Left lung (tissue), 10 donors: ENCODE results near the gene ATAD2B. TPM values are rescaled to one million over a fixed set of nuclear protein-coding genes. Genes with fewer than 3 reads are reported as not detected.

Source experiments
- ATAC-seq: fragments of 200-7000 bp; cut with Tn5 transposase; one replicate; pipeline ENCODE4 v1.9.1; 2020; ENCODE audit warnings: moderate library complexity
- DNase-seq, 4 donors: peaks; one replicate each; pipeline ENCODE4 v3.0.0-alpha.2; 2013 to 2020
- H3K27ac ChIP-seq, 2 donors: fragments of 200-600 bp; sonication (generic) in 1 of 2; one replicate each; pipeline versions ENCODE4 v1.5.0 to v1.8.0; 2020 to 2021
- H3K27me3 ChIP-seq, 2 donors: fragments of 200-600 bp; sonication (generic) in 1 of 2; one replicate each; pipeline versions ENCODE4 v1.5.0 to v1.8.0; 2020 to 2021
- H3K36me3 ChIP-seq, 2 donors: fragments of 200-600 bp; sonication (generic) in 1 of 2; one replicate each; pipeline versions ENCODE4 v1.5.0 to v1.8.0; 2020 to 2021
- H3K4me1 ChIP-seq, 2 donors: fragments of 200-600 bp; one replicate each; pipeline ENCODE4 v1.8.0; 2021
- H3K4me3 ChIP-seq, 2 donors: fragments of 200-600 bp; sonication (generic) in 1 of 2; one replicate each; pipeline versions ENCODE4 v1.5.0 to v1.8.0; 2020 to 2021; ENCODE audit warnings: mild to moderate bottlenecking in 1 of 2
- H3K9me3 ChIP-seq, 2 donors: fragments of 200-600 bp; sonication (generic) in 1 of 2; one replicate each; pipeline versions ENCODE4 v1.5.0 to v1.8.0; 2020 to 2021
- intact Hi-C, 2 donors: fragments of 100-400 bp; cut with DNase I; formaldehyde crosslinking; loops; one replicate each; pipeline versions ENCODE4 v1.11.2 to v1.14.2; 2022
- polyA plus RNA-seq, 6 donors: library from polyadenylated mRNA; unstranded; fragments of 120-200 nt; gene quantifications; one replicate each; pipeline ENCODE4 v1.2.1, GENCODE V29; 2013; ENCODE audit not compliant: insufficient read length in 6 of 6
- total RNA-seq, 2 donors: library from RNA; stranded (reverse); fragmentation: NEBNext Ultra II Directional; extraction: Animal tissue kit (Norgen Biotek cat#: 25700); gene quantifications; one replicate each; pipeline ENCODE4 v1.2.1, GENCODE V29; 2021
- TF ChIP-seq, protein P1 (sequence below), 2 donors: fragments of 200-600 bp; sonication (generic) in 1 of 2; IDR thresholded peaks; one replicate each; pipeline versions ENCODE4 v1.5.0 to v1.8.0; 2021; ENCODE audit warnings: antibody characterized with exemption in 2 of 2
- donor health status: DM: no; HTN: yes; CAD: no.
- donor health status: DM: no; HTN: no; CAD: no.

ATAD2B gene
- total and polyA plus RNA-seq, 8 donors, result 20.1 to 27.4 (median 24.6) TPM

DNA sequence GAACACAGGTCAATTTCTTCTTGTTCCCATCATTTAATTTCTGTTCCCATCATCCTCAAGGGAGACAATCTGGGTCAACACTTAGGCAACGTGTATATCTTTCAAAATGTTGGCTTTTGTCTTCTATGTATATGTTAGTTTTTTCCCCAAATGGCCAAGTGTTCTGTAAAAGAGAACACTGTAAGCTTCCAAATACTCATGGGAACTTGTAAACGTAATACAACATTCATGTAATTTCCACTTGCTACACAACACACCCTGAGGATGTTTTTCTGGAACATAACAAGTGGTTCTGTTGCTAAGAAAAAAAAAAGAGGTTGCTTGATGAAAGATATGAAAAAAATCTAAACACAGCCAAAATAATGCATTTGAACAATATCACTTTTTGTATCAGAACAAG lies 149.1 kb downstream of the ATAD2B start:
- Histone ChIP-seq H3K36me3 (peaks cover 0 to 73% of the 10 kb centered on the region in 2 donors), H3K27ac (no peak overlapping the region), H3K4me1 (no peaks in the 10 kb centered on the region), H3K4me3 (no peak overlapping the region), H3K27me3 (no peaks in the 10 kb centered on the region), H3K9me3 (no peaks in the 10 kb centered on the region)
- TF ChIP-seq, protein P1, sequence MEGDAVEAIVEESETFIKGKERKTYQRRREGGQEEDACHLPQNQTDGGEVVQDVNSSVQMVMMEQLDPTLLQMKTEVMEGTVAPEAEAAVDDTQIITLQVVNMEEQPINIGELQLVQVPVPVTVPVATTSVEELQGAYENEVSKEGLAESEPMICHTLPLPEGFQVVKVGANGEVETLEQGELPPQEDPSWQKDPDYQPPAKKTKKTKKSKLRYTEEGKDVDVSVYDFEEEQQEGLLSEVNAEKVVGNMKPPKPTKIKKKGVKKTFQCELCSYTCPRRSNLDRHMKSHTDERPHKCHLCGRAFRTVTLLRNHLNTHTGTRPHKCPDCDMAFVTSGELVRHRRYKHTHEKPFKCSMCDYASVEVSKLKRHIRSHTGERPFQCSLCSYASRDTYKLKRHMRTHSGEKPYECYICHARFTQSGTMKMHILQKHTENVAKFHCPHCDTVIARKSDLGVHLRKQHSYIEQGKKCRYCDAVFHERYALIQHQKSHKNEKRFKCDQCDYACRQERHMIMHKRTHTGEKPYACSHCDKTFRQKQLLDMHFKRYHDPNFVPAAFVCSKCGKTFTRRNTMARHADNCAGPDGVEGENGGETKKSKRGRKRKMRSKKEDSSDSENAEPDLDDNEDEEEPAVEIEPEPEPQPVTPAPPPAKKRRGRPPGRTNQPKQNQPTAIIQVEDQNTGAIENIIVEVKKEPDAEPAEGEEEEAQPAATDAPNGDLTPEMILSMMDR (IDR thresholded peaks at IDR 0.05), result no peak
- intact Hi-C loops, result no loop called here
- no peak for DNase-seq
- no peak for ATAC-seq

DNA sequence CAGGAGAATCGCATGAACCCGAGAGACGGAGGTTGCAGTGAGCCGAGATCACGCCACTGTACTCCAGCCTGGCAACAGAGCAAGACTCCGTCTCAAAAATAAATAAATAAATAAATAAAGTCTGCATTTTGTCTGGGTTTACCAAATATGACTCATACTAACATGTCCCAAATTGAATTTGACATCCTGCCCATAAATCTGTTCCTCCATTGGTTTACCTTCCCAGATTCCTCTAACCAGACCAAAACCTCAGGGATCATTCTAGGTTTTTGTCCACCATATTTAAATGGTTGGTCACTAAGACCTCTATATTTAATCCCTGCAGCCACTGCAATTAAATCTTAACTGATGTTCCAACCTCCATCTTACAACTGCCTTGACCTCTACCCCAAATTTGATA lies 150.9 kb downstream of the ATAD2B start:
- Histone ChIP-seq H3K36me3 (peaks cover 0 to 74% of the 10 kb centered on the region in 2 donors), H3K4me3 (no peak overlapping the region), H3K27me3 (no peaks in the 10 kb centered on the region), H3K4me1 (no peaks in the 10 kb centered on the region), H3K27ac (no peak overlapping the region), H3K9me3 (no peaks in the 10 kb centered on the region)
- ATAC-seq (no peak), DNase-seq (no peak)
- TF ChIP-seq, protein P1 (IDR thresholded peaks at IDR 0.05), result no peak
- intact Hi-C loops, result no loop called here

DNA sequence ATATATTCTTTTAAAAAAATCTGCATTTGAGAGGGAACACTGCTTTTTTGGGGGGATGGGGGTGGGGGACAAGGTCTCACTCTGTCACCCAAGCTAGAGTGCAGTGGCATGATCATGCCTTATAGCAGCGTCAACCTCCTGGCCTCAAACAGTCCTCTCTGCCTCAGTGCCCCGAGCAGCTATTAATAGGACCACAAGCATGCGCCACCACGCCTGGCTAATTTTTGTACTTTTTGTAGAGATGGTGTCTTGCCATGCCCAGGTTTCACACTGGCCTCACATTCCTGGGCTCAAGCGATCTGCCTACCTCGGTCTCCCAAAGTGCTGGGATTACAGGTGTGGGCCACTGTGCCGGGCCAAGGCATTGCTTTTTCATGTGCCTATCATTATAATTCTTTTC lies 154.2 kb downstream of the ATAD2B start:
- no peaks in the 10 kb centered on the region for H3K4me1 ChIP-seq
- TF ChIP-seq, protein P1 (IDR thresholded peaks at IDR 0.05), result no peak
- H3K27me3 ChIP-seq, result no peaks in the 10 kb centered on the region
- no peak overlapping the region for H3K27ac ChIP-seq
- no peak for DNase-seq
- peaks cover 0 to 69% of the 10 kb centered on the region in 2 donors for H3K36me3 ChIP-seq
- no peak overlapping the region for H3K4me3 ChIP-seq
- intact Hi-C loops, result no loop called here
- no peak for ATAC-seq
- H3K9me3 ChIP-seq, result no peaks in the 10 kb centered on the region

DNA sequence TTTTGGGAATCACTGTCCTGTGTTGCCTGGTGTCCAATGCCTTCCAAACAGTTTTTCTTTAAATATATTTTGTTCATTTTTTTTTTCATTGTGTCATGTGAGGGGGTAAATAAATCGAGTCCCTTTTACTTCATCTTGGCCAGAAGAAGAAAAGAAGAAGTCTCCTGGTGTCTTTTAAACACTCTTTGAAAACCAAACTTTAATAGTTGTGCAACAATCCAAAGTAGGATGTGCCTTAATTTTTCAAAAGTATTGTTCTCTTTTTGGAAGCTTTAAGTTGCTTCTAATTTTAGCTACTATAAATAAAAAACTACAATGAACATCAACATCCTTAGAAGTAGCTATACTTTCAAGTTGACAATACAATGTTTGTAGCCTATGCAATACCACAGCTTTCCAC lies 154.9 kb downstream of the ATAD2B start:
- Histone ChIP-seq H3K27me3 (no peaks in the 10 kb centered on the region), H3K4me3 (no peak overlapping the region), H3K9me3 (no peaks in the 10 kb centered on the region), H3K36me3 (peaks cover 0 to 69% of the 10 kb centered on the region in 2 donors), H3K27ac (no peak overlapping the region), H3K4me1 (no peaks in the 10 kb centered on the region)
- DNase-seq, result no peak
- intact Hi-C loops, result no loop called here
- TF ChIP-seq, protein P1 (IDR thresholded peaks at IDR 0.05), result no peak
- ATAC-seq, result no peak

DNA sequence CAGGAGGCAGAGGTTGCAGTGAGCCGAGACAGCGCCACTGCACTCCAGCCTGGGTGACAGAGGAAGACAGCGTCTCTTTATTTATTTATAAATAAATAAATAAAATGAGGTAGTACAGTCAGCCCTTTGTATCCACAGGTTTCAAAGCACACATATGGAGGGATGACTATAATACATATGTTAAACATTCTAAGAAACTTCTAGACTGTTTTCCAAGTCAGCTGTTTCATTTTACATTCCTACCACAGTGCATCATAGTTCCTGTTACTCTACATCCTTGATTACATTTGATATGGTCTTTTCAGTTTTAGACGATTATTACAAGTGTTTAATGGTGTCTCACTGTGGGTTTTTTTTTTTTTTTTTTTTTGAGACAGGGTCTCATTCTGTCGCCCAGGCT lies 157.6 kb downstream of the ATAD2B start:
- Histone ChIP-seq H3K27me3 (no peaks in the 10 kb centered on the region), H3K36me3 (peaks cover 0 to 44% of the 10 kb centered on the region in 2 donors), H3K4me1 (no peaks in the 10 kb centered on the region), H3K27ac (no peak overlapping the region), H3K4me3 (no peak overlapping the region), H3K9me3 (no peaks in the 10 kb centered on the region)
- ATAC-seq (no peak), DNase-seq (no peak)
- intact Hi-C loops, result no loop called here
- TF ChIP-seq, protein P1 (IDR thresholded peaks at IDR 0.05), result no peak
